ENCODE measurements around the gene IFNA10.
"Not testable (repeated sequence)": the region's sequence is repeated elsewhere in the genome, so short reads cannot be mapped to it uniquely, and the experiment has no call there.

Gene IFNA10

GRCh38 chr9:21187487-21187886 is 19.5 kb downstream of the IFNA10 start, which contains the start of gene IFNA4:
Gene IFNA4, minus strand, starts transcription at chr9:21187587. Its CDS starts 56 bp downstream, at chr9:21187531.
- DNase-seq: not testable (repeated sequence)

- peak; percentile 14 for DNase-seq
Observed at GRCh38 chr9:21182810-21183736, 23.9 kb downstream of the IFNA10 start.

- DNase-seq: no peak
Observed at GRCh38 chr9:21174671-21175070, 32.3 kb downstream of the IFNA10 start.

- DNase-seq: no peak
Observed at GRCh38 chr9:21172156-21172555, 34.8 kb downstream of the IFNA10 start.

GRCh38 chr9:21171351-21171750 is 35.6 kb downstream of the IFNA10 start:
- DNase-seq: no peak

- DNase-seq: not testable (repeated sequence)
Observed at GRCh38 chr9:21166560-21166959, 40.4 kb downstream of the IFNA10 start, which contains the start of gene IFNA21. Gene IFNA21, minus strand, starts transcription at chr9:21166660. Its CDS starts 48 bp downstream, at chr9:21166612.

DNA sequence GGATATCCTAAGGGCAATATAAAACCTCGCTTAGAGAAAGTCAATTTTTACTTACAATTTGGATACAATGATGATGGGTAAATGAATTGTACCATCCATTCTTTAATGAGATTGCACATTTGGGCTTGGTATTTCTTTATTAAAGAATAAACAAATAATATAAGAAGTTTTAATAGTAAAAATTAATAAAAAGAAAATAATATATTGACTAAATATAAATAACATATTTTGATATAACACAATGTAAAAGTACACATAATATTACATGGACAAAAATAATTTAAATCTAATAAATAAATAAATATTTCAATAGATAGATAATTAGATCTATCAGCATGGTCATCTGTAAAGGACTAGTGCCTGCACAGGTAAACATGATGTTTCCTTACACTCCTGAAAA is 41.4 kb downstream of the IFNA10 start:
- no peak for DNase-seq

DNA sequence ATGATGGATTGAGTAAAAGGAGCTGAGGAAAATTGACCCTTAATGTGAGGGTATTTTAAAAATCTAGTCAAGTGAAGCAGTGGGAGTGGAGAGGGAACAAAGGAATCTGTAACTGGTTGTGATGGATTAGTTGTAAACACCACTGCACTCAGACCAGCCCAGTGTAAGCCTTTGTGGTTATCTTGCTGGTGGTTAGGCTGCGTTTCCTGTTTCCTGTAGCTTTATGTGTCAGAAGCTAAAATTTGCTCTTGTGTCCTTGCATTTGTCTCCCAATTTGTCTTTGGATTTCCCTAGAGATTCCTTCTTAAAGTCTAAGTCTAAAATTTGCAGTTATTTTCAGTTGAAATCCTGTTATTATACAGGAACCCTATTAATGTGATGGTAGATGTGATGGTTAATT is 46.8 kb downstream of the IFNA10 start:
- no peak for DNase-seq
